Daoy (cell line): ENCODE results near the gene INPP4A. TPM values are rescaled to one million over a fixed set of nuclear protein-coding genes. Genes with fewer than 3 reads are reported as not detected.

Source experiments
- DNase-seq: peaks from one replicate; pipeline ENCODE4 v3.0.0-alpha.2; 2015; ENCODE audit warnings: low read depth
- total RNA-seq: library from RNA; depleted of rRNA; stranded (reverse); fragments of >200 nt; shearing (Covaris generic); gene quantifications from 2 replicates; pipeline ENCODE4 v1.2.3, GENCODE V29; 2014

The INPP4A gene
- total RNA-seq, 1 experiment from 2014 or later = 10.1 TPM

DNA sequence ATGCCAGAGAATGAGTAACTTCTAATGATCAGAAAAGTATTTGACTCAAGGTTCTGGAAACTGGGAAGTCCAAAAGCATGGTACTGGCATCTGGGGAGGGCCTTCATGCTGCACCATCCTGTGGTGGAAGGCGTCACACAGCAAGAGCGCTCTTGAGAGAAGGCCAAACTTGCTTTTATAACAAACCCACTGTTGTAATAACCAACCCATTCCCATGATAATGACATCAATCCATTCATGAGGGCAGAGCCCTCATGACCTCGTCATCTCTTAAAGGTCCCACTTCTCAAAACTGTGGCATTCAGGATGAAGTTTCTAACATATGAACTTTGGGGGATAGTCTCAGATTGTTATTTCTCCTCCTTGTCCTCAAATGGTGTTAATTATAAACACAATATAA, 95.9 kb downstream of the INPP4A start:
- DNase-seq = no peak

DNA sequence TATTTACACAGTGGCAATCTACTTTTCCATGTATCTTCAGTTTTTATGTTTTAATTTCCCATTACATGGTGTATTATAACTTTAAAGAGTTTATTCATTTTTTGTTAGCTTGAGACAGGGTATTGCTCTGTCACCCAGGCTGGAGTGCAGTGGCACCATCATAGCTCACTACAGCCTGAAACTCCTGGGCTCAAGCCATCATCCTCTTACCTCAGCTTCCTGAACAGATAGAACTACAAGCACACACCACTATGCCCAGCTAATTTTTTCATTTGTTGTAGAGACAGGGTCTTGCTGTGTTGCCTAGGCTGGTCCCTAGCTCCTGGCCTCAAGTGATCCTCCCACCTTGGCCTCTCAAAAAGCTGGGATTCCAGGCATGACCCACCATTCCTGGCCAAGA, 96.8 kb downstream of the INPP4A start:
- DNase-seq = no peak

DNA sequence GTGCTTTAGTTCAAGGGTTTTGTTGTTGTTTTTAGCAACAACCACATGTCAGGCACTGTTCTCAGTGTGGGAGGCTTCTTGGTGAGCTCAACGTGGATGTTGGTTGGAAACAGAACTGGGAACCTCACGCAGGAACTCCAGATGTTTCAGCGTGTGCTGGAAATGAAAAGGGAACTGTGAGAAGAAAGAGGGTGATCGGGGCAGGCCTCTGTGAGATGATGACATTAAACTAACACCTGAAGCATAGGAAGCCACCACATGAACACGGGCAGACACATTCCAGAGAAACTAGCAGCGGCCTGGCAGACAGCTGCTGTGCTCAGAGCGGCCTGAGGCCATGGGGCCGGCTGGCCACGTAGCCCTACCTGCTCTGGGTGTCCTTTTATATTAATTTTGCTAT, 97.2 kb downstream of the INPP4A start:
- no peak for DNase-seq

DNA sequence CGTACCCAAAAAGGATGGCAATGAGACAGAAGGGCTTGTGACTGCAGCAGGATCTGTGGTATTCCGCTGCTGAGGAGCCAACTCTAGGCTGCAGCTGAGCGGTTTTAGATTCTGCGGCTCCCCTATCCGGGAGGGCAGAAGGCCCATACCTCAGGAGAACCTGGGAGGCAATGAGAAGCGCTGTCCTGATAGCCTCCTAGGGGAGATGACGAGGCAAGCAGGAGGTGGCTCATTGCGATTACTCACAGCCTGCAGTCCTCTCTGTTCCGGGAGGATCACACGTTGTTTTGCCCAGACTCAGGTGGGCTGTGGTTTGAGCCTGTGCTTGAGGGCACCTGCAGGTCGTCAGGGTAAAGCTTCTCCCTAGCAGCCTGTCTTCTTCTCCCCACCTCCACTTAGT, 98.6 kb downstream of the INPP4A start:
- DNase-seq = no peak

DNA sequence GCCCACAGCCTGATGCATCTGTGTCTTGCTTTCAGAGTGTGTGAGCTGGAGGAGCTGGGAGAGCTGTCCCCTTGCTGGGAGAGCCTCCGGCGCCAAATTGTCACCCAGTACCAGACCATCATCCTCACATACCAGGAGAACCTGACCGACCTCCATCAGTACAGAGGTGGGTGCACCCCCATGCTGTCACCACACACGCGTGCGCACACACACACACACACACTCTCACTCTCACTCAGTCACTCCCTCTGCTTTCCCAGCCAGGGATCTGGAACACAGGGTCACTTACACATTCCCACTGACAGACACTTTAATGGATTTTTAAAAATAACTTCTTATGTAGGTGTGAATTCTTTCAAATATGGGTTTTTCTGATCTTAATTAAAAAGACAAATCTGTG, 99.2 kb downstream of the INPP4A start:
- no peak for DNase-seq

DNA sequence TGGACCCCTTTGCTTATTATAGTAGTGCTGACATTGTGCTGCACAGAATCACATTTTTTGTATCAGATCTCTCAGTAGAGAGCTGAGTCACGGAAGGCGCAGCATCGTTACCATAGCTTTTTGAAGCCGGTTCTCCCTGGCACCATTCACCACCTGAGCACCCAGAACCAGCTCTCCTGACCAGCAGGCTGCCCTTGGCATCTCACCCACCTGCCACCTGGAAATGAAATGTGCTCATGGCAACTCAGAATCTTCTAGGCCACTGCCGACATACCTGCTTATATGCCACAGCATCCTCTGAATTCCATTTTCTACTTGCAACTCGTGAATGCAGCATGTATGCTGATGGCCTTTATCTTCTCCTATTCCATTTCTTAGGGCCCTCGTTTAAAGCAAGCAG, 100.9 kb downstream of the INPP4A start:
- no peak for DNase-seq

DNA sequence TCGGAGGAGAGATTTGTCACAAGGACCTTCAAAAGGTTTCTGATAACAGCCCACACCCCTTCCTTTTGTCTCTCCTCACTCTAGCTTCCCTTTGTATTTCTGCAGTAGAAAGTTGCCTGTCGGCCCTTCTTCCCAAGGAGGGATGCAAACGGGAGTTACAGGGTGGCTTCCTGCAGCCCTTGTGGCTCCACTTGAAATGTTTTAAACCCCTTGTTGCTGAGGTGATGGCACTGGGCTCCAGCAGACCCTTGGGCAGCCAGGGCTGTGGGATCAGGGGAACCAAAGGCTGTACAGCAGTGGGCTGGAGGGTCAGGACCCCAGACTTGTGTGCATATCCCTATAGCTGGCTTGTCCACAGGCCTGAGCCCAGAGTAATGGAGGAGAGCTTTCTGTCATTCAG, 101.5 kb downstream of the INPP4A start:
- no peak for DNase-seq

DNA sequence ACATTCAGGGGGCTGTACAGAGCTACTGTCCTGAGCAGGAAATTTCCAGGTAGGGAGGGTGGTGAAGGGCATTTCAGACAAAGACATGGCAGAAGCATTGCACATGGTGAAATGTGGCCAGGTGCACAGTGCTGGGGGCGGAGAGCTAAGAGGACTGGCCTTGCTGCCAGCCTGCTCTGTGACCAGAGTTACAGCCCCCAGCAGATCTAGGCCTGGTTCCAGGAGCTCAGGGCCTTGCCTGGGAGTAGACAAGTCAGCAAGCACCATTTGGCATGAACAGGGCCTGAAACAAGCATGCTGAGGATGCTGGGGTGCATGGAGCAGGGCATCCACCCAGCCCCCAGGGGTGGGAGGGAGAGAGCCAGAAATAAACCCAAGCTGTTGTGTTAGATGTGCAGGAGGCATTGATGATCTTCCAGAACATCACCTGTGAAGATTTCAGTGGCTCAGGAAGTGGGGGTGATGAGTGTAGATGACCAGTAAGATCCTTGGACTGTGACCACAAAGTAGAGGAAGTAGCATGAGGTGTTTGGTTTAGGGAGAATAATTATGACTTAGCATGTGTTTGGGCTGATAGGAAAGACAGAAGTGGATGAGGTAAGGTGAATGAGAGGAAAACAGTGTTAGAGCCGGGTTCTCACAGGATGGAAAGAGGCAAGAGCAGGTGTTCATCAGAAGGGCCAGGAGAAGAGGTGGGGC, 102.6 kb downstream of the INPP4A start:
- DNase-seq = no peak

DNA sequence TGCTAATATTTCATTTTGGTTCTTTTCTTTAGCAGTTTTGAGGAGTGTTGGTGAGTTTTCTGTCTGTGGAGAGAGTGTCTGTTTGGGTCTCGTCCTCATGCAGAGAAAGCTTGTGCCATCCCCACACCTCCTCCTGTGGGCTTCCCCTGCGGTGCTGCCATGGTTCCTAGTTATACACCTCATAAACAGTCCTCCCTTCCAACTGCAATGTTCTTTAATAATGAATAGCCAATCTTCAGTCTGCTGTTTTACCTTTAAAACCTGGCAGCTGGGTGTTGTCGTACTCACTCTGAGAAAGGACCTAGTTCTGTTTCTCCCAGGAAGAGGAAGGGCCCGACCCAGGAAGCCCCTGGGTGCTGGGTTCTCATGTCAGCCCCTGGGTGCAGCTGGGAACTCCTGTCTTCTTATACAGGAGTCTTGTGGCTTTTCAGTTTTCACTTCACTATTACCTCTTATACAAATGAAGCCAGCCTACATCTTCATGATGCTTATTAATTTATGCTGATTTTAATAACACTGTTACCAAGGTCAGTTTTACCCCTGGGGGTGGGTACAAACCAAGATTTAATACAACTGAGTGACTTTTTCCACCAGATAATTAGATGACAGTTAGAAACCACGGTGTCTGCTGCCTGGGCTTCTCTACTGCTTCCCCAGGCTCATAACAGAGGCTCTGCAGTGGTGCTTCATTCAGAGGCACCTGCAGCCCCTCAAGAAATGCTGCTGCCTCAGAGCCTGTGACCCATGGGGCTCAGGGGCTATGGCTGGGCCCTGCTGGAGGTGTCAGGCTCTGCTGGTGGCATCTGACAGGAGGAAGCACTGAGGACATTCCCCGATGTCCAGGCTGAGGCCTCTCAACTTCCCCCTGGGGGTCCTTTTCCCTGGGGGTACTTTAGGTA, 104.5 kb downstream of the INPP4A start:
- no peak for DNase-seq

DNA sequence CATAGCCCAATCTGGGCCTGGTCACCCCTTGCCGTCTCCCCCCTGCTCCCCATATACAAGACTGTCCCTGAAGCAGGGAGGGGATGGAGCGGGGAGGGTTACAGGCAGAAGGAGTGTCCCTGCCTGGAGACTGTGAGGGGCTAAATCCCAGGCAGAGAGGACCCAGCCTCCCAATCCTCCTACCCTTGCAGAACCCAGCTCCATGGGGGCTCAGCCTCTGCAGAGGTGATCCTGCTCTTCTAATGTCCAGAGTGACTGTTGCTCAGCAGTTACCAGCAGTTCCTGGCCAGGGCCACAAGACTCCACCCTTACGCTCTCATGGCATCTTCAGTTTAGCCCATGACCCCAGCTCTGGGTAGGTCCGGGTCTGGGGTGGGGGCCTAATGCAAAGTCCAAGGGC, 105.5 kb downstream of the INPP4A start:
- no peak for DNase-seq

DNA sequence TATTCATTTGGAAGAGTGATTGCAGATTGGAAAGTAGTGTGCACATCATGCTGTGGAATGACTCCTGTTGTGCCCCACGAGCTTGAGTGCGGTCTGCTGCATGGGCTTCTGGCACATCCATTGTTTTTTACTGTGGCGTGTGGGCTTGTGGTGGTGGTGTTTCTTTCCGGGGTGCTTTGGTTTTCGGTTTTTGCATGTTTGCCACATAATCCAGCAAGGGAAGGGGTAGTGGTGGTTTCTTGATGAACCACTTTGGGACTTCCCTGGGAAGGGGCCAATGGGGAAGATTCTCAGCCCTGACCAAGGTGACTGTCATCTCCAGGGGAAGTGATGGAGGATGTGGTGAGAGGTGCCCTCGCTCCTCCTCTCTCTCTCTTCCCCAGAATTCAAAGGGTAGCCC, 106.7 kb downstream of the INPP4A start:
- no peak for DNase-seq

DNA sequence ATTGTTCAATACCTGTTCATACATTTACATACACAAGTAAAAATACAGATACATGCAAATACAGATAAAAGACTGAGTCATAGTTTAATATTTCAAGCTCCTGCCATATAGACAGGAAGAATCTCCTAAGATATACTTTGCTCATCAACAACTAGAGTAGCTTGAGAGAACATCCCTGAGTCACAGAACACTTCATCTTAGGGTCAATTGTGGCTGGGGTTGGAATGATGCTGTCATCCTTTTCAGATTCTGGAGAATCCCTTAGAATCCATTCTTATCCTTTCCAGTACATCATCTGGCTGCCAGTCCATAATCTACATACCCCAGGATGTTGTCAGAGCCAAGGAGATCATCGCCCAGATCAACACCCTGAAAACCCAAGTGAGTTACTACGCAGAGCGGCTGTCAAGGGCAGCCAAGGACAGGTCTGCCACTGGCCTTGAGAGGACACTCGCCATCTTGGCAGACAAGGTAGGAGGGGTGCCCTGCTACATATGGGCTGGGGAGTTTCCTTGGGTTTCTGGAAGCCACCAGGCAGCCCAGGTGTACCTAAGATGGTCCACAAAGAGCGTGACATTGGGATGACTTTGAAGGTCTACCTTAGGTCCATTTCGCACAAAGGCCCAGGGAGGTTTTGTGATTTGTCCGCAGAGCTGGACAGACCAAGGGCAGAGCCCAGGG, 108.0 kb downstream of the INPP4A start:
- DNase-seq = no peak

DNA sequence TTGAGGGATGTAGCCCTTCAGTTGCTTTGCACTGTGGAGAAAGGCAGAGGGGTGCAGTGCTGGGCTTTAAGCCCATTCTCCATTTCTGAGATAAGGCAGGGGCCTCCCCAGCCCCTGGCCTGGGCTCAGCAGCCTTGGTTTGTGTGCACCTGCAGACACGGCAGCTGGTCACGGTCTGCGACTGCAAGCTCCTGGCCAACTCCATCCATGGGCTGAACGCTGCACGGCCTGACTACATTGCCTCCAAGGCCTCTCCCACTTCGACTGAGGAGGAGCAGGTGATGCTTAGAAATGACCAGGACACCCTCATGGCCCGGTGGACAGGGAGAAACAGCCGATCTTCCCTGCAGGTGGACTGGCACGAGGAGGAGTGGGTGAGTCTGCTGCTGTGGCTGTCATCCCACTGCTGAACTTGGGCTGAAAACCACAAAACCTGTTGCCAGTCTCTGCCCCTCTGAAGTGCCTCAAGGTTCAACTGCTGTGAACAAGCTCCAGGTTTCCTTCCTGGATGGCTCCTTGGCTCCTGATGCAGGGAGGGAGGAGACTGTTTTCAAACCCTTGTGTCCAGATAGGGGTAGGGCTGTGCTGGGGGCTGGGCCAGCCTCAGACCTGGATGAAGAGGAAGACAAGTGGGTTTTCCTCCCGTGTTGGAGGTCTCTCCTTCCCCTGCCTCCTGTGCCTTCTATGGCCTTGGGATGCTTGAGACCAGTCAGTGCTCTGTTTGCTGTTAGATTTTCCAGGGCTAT, 109.6 kb downstream of the INPP4A start:
- DNase-seq = no peak

DNA sequence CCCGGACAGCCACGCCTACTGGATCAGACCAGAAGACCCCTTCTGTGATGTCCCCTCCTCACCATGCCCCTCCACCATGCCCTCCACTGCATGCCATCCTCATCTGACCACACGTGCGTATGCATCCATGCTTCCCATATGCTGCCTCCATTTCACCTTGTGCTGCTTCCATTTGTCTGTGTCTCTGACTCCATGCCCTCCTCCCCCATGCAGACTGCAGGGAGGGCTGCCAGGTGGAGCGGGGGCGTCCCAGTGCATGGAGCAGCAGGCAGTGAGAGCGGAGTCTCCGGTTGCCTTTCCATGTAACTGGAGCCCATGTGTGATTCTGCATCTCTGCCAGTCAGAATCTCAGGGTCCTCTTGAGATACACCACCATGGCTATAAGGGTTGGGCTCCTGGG, 111.0 kb downstream of the INPP4A start:
- DNase-seq = no peak

DNA sequence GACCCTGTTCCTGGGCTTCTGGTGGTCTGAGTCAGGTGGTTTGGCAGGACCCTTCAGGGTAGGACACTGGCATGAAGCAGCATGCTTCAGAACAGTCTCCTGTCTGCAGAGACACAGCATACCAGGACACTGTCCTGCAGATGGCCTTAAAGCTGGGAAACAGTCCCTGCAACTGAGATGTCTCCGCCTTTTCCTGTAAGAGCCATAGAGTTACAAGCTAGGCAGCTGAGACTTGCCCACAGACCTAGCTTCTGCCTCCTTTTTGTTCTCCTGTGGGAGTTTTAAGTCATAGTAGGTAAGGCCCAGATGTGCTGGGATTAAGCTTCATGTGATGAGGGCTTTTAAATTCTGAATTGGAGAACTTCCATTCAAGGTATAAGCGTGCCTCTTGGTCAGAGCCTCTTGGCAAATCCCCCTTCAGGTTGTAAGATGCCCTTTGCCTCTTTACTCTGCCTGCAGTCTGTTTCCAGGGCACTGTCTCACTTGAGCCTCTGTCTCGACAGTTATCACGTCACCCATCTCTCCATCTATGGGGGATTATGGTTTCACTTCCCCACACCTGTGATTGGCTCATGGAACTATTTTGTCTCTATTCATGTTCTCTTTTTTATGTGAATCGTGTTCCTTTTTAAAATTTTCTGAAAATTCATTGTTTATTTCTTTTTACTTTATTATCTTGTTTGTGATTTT, 111.8 kb downstream of the INPP4A start:
- DNase-seq = no peak

DNA sequence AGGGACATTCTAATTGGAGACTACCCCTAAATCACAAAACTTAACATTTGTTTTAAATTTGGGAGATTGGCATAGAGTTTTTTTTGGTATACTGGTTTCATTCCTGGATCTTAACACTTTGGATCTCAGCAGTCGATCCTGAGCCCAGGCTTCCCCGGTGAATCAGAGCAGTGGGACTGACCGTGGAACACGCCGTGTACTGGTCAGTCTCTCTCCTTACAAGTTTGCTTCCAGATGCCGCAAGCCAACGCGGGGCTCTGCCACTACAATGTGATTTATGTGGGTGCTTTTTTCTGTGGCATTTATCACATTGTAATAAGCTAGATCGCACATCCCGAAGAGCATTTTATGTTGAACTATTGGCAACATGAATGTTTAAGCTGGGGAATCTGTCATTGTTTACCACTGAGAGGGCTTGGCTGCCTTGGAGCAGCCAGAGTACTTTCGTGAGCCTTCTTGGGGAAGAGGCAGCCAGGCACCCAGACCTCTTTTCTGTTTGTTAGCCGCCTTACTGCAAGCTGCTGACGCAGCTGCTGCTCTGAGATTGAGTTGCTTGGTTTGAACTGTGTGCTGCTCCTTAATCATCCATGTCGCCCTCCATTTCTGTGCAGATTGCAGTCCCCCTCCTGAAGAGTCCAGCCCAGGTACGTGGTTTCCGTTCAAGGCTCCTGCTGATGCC, 114.3 kb downstream of the INPP4A start:
- no peak for DNase-seq

DNA sequence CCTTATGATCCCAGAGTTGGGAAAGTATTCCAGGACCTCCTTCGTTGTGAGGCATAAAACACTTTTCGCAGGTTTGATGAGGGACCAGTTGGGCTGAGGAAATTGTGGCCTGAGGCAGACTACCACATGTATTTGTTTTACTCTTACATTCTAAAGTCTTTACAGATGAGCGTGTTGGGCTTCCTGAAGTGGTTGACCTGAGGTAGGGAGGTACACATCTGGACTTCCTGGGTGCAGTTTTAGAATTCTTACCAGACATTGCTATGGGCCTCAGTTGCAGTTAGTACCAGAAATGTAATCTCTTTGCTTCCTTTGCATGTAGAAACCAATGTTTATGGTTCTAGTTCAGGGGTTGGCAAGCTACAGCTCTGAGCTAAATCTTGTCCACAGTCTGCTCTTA, 114.9 kb downstream of the INPP4A start:
- no peak for DNase-seq

DNA sequence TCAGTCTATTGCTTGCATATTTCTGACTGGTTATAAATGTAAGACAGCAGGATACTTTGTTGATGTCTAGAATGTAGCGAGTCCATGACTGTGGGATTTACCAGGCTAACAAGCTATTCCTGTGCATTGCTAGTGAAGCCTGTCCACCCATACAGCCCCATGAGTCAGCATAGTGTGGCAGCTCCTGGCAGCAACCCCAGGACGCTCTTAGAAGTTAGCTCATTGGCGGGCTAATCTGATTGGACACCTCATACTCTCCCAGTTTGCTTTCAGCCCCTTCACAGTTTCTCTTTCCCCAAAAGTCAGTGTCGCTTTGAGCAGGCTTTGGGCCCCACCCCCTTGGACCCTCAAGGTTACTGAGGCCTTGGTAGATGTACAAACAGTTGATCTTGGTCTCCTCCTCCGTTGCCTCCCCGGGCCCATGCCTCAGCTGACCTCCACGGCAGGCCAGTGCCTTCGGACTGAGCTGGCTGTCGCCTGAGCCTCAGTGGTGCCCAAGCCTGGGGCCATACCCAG, 115.7 kb downstream of the INPP4A start:
- DNase-seq = peak; percentile 88

DNA sequence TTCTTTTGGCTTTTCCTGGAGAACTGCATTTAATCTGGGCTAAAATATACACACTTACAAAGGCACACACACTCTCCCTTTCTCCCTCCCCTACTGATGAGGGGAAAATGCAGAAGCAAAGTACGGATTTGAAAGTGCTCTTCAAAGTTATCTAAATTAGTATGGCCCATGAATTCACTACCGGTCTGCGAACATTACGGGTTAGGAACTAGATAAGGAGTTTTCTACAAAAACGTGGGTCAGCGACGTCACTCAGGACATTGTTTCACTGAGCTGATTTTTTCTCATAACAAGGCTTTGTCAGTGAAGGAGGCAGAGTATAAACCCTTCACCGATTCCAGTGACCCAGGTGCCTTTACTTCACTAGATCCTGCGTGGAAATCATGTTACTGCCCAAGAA, 116.4 kb downstream of the INPP4A start:
- DNase-seq = no peak

DNA sequence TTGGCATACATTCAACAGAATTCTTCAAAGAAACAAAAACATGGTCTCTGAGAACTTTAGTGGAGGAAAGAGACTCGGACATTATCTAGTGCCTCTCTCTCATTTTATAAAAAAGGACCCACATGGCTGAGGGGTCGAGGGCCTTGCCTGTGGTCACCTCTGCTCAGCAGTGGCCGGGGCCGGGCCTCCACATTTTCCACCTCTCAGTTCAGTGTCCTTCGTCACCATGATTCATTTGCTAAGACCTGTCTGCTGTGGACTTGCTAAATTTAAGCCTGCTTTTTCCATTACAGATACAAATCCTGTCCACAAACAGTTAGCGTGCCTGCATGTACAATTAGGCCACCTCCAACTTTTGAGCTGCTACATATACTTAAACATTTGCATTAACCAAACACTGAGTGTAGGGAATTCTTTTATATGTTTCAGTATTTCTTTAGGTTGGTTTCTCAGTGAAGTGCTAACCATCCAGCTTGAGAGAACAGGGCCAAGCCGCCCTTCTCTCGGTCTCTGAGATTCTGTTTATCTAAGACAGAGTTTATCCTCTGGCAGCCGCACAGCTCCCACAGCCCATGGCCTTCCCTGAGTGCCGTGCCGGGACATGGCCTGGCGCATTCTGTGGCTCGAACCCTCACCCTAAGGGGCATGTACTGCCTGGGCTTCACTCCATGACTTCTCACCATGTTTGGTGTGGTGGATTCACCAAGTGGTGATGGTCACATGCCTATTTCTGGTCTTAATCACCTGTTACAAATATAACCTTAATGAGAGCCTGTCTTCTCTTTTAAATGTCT, 117.4 kb downstream of the INPP4A start:
- no peak for DNase-seq
